GM23338 (cell line): ENCODE results near the gene TTF1.

Experiments
- CREB1 ChIP-seq: fragments of 250-450 bp; sonication (Bioruptor Pico); IDR thresholded peaks from 2 replicates; pipeline ENCODE4 v1.5.0; 2020; ENCODE audit warnings: low read depth, mild to moderate bottlenecking, moderate library complexity
- EZH2 ChIP-seq: fragments of 200-600 bp; sonication (generic); IDR thresholded peaks from one replicate; pipeline ENCODE4 v1.8.0; 2017; ENCODE audit warnings: antibody characterized with exemption, mild to moderate bottlenecking, low read depth; ENCODE audit not compliant: unreplicated experiment
- EZH2phosphoT487 ChIP-seq: fragments of 200-600 bp; sonication (generic); IDR thresholded peaks from one replicate; pipeline ENCODE4 v1.8.1; 2018; ENCODE audit warnings: antibody characterized with exemption; ENCODE audit not compliant: unreplicated experiment
- POLR2AphosphoS5 ChIP-seq: IDR thresholded peaks from 2 replicates; pipeline ENCODE4 v1.6.1; 2016; ENCODE audit warnings: antibody characterized with exemption, low read depth
- TF ChIP-seq, protein P1 (sequence below), 2 experiments: fragments of 200-600 bp in 1 of 2; sonication (generic) in 1 of 2; conservative IDR thresholded peaks; 2 replicates each; pipeline versions ENCODE4 v1.5.1 to v1.6.1; 2016 to 2017; ENCODE audit warnings: antibody characterized with exemption in 2 of 2, low read depth in 2 of 2, mild to moderate bottlenecking in 2 of 2, moderate library complexity in 1 of 2
- TF ChIP-seq, protein P2 (sequence below): IDR thresholded peaks from one replicate; pipeline ENCODE4 v1.6.1; 2018; ENCODE audit warnings: antibody characterized with exemption; ENCODE audit not compliant: unreplicated experiment
- TF ChIP-seq, protein P3 (sequence below): IDR thresholded peaks from 2 replicates; pipeline ENCODE4 v1.6.1; 2016; ENCODE audit warnings: antibody characterized with exemption

DNA sequence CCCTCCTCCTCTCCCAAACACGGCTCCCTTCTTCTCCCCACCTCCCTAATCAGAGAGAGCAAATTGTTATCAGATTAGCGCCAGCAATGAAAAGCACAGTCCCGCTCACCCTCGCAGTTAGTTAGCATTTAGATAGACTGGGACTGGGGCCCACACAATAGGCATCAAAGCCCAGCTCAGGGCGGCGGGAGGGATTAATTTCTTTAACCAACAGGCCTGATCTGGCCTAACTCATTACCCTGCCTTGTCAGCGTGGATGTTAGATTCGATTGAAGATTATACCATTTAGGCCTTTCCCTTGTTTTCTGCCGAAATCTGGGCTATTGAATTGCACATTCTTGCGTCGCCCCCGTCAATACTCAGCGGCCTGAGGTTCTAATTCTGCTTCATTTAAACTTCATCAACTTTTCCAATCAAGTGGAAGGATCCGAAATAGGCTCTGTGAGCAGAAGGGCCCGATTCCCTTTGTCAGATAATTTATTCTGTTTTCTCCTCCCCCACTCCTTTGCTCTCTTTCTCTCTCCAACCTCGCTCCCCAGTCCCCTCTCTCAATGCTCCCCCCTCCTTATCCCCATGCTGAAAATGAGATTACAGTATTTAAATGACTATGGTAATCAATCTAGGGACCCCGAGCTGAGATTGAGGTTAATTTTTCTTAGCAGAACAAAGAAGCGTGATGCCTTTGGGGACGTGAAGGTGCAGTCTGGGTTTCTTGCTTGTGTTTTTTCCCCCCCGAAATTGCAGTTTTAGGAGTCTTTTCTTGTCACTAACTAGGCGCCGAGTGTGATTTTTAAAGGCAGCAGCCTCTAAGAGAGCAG, 18.4 kb upstream of the TTF1 start:
- TF ChIP-seq, protein P1, sequence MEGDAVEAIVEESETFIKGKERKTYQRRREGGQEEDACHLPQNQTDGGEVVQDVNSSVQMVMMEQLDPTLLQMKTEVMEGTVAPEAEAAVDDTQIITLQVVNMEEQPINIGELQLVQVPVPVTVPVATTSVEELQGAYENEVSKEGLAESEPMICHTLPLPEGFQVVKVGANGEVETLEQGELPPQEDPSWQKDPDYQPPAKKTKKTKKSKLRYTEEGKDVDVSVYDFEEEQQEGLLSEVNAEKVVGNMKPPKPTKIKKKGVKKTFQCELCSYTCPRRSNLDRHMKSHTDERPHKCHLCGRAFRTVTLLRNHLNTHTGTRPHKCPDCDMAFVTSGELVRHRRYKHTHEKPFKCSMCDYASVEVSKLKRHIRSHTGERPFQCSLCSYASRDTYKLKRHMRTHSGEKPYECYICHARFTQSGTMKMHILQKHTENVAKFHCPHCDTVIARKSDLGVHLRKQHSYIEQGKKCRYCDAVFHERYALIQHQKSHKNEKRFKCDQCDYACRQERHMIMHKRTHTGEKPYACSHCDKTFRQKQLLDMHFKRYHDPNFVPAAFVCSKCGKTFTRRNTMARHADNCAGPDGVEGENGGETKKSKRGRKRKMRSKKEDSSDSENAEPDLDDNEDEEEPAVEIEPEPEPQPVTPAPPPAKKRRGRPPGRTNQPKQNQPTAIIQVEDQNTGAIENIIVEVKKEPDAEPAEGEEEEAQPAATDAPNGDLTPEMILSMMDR (conservative IDR thresholded peaks at IDR 0.05; ENCODE audit: low read depth in 2 of 2): no peak
- TF ChIP-seq POLR2AphosphoS5: no peak
- TF ChIP-seq EZH2: no peak
- TF ChIP-seq, protein P2, sequence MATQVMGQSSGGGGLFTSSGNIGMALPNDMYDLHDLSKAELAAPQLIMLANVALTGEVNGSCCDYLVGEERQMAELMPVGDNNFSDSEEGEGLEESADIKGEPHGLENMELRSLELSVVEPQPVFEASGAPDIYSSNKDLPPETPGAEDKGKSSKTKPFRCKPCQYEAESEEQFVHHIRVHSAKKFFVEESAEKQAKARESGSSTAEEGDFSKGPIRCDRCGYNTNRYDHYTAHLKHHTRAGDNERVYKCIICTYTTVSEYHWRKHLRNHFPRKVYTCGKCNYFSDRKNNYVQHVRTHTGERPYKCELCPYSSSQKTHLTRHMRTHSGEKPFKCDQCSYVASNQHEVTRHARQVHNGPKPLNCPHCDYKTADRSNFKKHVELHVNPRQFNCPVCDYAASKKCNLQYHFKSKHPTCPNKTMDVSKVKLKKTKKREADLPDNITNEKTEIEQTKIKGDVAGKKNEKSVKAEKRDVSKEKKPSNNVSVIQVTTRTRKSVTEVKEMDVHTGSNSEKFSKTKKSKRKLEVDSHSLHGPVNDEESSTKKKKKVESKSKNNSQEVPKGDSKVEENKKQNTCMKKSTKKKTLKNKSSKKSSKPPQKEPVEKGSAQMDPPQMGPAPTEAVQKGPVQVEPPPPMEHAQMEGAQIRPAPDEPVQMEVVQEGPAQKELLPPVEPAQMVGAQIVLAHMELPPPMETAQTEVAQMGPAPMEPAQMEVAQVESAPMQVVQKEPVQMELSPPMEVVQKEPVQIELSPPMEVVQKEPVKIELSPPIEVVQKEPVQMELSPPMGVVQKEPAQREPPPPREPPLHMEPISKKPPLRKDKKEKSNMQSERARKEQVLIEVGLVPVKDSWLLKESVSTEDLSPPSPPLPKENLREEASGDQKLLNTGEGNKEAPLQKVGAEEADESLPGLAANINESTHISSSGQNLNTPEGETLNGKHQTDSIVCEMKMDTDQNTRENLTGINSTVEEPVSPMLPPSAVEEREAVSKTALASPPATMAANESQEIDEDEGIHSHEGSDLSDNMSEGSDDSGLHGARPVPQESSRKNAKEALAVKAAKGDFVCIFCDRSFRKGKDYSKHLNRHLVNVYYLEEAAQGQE: no peak
- no peak for TF ChIP-seq EZH2phosphoT487
- TF ChIP-seq CREB1 (CRISPR knock-in tag): no peak
- TF ChIP-seq, protein P3, sequence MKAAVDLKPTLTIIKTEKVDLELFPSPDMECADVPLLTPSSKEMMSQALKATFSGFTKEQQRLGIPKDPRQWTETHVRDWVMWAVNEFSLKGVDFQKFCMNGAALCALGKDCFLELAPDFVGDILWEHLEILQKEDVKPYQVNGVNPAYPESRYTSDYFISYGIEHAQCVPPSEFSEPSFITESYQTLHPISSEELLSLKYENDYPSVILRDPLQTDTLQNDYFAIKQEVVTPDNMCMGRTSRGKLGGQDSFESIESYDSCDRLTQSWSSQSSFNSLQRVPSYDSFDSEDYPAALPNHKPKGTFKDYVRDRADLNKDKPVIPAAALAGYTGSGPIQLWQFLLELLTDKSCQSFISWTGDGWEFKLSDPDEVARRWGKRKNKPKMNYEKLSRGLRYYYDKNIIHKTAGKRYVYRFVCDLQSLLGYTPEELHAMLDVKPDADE: no peak
